HepG2 (cell line): Measurements from ENCODE around the gene DNAAF1. TPM values are rescaled to one million over a fixed set of nuclear protein-coding genes. Genes with fewer than 3 reads are reported as not detected.

ENCODE experiments used
- ARID2 ChIP-seq: sonication (generic); formaldehyde crosslinking; IDR thresholded peaks from 2 replicates; pipeline ENCODE4 v1.8.1; 2022; ENCODE audit warnings: mild to moderate bottlenecking, missing genetic modification reagents, borderline replicate concordance
- ASH2L ChIP-seq: fragments of 300-600, 200-600 bp; sonication (generic); IDR thresholded peaks from 2 replicates; pipeline ENCODE4 v1.7.0; 2017; ENCODE audit warnings: low read depth, mild to moderate bottlenecking, moderate library complexity, mixed read lengths, low read length; ENCODE audit not compliant: insufficient read length
- ATF7 ChIP-seq, 2 experiments: fragments of 450-650 bp in 1 of 2; sonication (generic) in 1 of 2; formaldehyde crosslinking in 1 of 2; IDR thresholded peaks; 2 replicates each; pipeline versions ENCODE4 v1.4.0 to v1.6.1; 2016 to 2020; ENCODE audit warnings: antibody characterized with exemption in 1 of 2, mild to moderate bottlenecking in 1 of 2, missing genetic modification reagents in 1 of 2
- CENPX ChIP-seq: sonication (generic); formaldehyde crosslinking; IDR thresholded peaks from 2 replicates; pipeline ENCODE4 v1.9.0; 2021; ENCODE audit warnings: mild to moderate bottlenecking, missing genetic modification reagents, moderate library complexity
- ZNF33A ChIP-seq: sonication (generic); formaldehyde crosslinking; IDR thresholded peaks from 2 replicates; pipeline ENCODE4 v1.5.1; 2020; ENCODE audit warnings: missing genetic modification reagents, mild to moderate bottlenecking, moderate library complexity, borderline replicate concordance
- polyA plus RNA-seq, 8 experiments: library from polyadenylated mRNA; depleted of rRNA in 3 of 8; stranded (reverse) in 7 of 8; unstranded in 1 of 8; fragments of >200 nt; fragmentation: Illumina TruSeq in 4 of 8; extraction: Trizol in 4 of 8; gene quantifications; 2 replicates each; pipeline versions ENCODE4 v1.2.1 to v1.2.3, GENCODE V29; 2011 to 2016; ENCODE audit warnings: low read depth in 4 of 8, missing spikeins in 1 of 8, mixed read lengths in 1 of 8; ENCODE audit not compliant: insufficient read depth in 1 of 8
- total RNA-seq, 5 experiments: library from RNA; depleted of rRNA; stranded (reverse); fragments of >200 nt; fragmentation: Illumina TruSeq; extraction: Trizol; gene quantifications; 2 replicates each; pipeline ENCODE4 v1.2.3, GENCODE V29; 2016; ENCODE audit warnings: low read depth in 1 of 5
- TF ChIP-seq, protein P1 (sequence below): sonication (generic); formaldehyde crosslinking; IDR thresholded peaks from 2 replicates; pipeline ENCODE4 v1.5.1; 2020; ENCODE audit warnings: mild to moderate bottlenecking, missing genetic modification reagents
- TF ChIP-seq, protein P2 (sequence below): sonication (generic); formaldehyde crosslinking; IDR thresholded peaks from 2 replicates; pipeline ENCODE4 v1.5.1; 2020; ENCODE audit warnings: missing genetic modification reagents, mild to moderate bottlenecking, borderline replicate concordance
- TF ChIP-seq, protein P3 (sequence below): sonication (generic); formaldehyde crosslinking; IDR thresholded peaks from 2 replicates; pipeline ENCODE4 v1.5.0; 2020; ENCODE audit warnings: mild to moderate bottlenecking, missing genetic modification reagents
- TF ChIP-seq, protein P4 (sequence below): sonication (generic); formaldehyde crosslinking; IDR thresholded peaks from one replicate; pipeline ENCODE4 v1.5.1; 2020; ENCODE audit warnings: mild to moderate bottlenecking, missing genetic modification reagents; ENCODE audit errors: not compliant biosample characterization
- TF ChIP-seq, protein P5 (sequence below): sonication (generic); formaldehyde crosslinking; IDR thresholded peaks from 2 replicates; pipeline ENCODE4 v1.4.0; 2020; ENCODE audit warnings: missing genetic modification reagents

Gene DNAAF1
- total and polyA plus RNA-seq, 2 of the 13 experiments (the other 11 are each of a cell fraction or from before 2014, with no cell fraction given), result 0.04 TPM; not detected in 1

DNA sequence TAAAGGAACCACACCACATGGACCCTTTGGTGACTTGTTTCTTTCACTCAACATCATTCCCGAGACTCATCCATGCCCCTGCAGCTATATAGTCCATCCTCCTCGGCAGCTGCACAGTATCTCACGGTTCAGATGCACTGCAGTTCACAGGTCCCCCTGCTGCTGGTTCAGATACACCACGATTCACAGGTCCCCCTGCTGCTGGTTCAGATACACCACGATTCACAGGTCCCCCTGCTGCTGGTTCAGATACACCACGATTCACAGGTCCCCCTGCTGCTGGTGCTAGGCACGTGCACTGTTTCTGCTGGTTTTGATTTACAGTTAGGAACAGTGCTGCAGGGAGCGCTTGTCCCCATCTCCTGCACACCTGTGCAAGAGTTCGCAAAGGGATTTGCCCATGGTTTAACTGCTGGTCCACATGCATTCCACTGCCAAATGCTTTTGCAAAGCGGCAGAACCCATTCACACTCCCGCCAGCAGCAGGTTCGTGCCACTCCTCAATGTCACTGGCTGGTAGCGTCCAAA lies 3.9 kb upstream of the DNAAF1 start (continued):
- TF ChIP-seq ATF7 (IDR thresholded peaks at IDR 0.05), result no peak
- TF ChIP-seq ATF7 (CRISPR knock-in tag; IDR thresholded peaks at IDR 0.05), result no peak
- TF ChIP-seq, protein P1, sequence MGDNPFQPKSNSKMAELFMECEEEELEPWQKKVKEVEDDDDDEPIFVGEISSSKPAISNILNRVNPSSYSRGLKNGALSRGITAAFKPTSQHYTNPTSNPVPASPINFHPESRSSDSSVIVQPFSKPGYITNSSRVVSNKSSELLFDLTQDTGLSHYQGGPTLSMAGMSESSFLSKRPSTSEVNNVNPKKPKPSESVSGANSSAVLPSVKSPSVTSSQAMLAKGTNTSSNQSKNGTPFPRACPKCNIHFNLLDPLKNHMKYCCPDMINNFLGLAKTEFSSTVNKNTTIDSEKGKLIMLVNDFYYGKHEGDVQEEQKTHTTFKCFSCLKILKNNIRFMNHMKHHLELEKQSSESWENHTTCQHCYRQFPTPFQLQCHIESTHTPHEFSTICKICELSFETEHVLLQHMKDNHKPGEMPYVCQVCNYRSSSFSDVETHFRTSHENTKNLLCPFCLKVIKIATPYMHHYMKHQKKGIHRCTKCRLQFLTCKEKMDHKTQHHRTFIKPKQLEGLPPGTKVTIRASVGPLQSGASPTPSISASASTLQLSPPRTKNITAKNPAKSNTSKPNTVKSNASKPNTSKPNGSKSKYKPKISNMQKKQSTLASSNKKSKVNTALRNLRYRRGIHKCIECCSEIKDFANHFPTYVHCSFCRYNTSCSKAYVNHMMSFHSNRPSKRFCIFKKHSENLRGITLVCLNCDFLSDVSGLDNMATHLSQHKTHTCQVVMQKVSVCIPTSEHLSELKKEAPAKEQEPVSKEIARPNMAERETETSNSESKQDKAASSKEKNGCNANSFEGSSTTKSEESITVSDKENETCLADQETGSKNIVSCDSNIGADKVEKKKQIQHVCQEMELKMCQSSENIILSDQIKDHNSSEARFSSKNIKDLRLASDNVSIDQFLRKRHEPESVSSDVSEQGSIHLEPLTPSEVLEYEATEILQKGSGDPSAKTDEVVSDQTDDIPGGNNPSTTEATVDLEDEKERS (CRISPR knock-in tag), result no peak
- TF ChIP-seq, protein P2, sequence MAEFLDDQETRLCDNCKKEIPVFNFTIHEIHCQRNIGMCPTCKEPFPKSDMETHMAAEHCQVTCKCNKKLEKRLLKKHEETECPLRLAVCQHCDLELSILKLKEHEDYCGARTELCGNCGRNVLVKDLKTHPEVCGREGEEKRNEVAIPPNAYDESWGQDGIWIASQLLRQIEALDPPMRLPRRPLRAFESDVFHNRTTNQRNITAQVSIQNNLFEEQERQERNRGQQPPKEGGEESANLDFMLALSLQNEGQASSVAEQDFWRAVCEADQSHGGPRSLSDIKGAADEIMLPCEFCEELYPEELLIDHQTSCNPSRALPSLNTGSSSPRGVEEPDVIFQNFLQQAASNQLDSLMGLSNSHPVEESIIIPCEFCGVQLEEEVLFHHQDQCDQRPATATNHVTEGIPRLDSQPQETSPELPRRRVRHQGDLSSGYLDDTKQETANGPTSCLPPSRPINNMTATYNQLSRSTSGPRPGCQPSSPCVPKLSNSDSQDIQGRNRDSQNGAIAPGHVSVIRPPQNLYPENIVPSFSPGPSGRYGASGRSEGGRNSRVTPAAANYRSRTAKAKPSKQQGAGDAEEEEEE (CRISPR knock-in tag), result no peak
- TF ChIP-seq, protein P3, sequence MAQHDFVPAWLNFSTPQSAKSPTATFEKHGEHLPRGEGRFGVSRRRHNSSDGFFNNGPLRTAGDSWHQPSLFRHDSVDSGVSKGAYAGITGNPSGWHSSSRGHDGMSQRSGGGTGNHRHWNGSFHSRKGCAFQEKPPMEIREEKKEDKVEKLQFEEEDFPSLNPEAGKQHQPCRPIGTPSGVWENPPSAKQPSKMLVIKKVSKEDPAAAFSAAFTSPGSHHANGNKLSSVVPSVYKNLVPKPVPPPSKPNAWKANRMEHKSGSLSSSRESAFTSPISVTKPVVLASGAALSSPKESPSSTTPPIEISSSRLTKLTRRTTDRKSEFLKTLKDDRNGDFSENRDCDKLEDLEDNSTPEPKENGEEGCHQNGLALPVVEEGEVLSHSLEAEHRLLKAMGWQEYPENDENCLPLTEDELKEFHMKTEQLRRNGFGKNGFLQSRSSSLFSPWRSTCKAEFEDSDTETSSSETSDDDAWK, result no peak
- no peak for TF ChIP-seq ARID2 (CRISPR knock-in tag)
- no peak for TF ChIP-seq ZNF33A (CRISPR knock-in tag)
- TF ChIP-seq ASH2L, result peak; percentile 55
- no peak for TF ChIP-seq CENPX (CRISPR knock-in tag)
- TF ChIP-seq, protein P4, sequence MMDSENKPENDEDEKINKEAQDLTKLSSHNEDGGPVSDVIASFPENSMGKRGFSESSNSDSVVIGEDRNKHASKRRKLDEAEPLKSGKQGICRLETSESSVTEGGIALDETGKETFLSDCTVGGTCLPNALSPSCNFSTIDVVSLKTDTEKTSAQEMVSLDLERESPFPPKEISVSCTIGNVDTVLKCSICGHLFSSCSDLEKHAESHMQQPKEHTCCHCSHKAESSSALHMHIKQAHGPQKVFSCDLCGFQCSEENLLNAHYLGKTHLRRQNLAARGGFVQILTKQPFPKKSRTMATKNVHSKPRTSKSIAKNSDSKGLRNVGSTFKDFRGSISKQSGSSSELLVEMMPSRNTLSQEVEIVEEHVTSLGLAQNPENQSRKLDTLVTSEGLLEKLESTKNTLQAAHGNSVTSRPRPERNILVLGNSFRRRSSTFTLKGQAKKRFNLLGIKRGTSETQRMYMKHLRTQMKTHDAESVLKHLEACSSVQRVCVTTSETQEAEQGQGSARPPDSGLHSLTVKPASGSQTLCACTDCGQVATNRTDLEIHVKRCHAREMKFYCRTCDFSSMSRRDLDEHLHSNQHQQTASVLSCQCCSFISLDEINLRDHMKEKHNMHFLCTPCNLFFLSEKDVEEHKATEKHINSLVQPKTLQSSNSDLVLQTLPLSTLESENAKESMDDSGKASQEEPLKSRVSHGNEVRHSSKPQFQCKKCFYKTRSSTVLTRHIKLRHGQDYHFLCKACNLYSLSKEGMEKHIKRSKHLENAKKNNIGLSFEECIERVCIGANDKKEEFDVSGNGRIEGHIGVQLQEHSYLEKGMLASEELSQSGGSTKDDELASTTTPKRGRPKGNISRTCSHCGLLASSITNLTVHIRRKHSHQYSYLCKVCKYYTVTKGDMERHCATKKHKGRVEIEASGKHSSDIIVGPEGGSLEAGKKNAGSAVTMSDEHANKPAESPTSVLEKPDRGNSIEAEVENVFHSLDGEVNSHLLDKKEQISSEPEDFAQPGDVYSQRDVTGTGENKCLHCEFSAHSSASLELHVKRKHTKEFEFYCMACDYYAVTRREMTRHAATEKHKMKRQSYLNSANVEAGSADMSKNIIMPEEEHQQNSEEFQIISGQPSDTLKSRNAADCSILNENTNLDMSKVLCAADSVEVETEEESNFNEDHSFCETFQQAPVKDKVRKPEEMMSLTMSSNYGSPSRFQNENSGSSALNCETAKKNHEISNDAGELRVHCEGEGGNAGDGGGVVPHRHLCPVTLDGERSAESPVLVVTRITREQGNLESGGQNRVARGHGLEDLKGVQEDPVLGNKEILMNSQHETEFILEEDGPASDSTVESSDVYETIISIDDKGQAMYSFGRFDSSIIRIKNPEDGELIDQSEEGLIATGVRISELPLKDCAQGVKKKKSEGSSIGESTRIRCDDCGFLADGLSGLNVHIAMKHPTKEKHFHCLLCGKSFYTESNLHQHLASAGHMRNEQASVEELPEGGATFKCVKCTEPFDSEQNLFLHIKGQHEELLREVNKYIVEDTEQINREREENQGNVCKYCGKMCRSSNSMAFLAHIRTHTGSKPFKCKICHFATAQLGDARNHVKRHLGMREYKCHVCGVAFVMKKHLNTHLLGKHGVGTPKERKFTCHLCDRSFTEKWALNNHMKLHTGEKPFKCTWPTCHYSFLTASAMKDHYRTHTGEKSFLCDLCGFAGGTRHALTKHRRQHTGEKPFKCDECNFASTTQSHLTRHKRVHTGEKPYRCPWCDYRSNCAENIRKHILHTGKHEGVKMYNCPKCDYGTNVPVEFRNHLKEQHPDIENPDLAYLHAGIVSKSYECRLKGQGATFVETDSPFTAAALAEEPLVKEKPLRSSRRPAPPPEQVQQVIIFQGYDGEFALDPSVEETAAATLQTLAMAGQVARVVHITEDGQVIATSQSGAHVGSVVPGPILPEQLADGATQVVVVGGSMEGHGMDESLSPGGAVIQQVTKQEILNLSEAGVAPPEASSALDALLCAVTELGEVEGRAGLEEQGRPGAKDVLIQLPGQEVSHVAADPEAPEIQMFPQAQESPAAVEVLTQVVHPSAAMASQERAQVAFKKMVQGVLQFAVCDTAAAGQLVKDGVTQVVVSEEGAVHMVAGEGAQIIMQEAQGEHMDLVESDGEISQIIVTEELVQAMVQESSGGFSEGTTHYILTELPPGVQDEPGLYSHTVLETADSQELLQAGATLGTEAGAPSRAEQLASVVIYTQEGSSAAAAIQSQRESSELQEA (CRISPR knock-in tag), result no peak
- TF ChIP-seq, protein P5, sequence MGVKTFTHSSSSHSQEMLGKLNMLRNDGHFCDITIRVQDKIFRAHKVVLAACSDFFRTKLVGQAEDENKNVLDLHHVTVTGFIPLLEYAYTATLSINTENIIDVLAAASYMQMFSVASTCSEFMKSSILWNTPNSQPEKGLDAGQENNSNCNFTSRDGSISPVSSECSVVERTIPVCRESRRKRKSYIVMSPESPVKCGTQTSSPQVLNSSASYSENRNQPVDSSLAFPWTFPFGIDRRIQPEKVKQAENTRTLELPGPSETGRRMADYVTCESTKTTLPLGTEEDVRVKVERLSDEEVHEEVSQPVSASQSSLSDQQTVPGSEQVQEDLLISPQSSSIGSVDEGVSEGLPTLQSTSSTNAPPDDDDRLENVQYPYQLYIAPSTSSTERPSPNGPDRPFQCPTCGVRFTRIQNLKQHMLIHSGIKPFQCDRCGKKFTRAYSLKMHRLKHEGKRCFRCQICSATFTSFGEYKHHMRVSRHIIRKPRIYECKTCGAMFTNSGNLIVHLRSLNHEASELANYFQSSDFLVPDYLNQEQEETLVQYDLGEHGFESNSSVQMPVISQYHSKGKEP (CRISPR knock-in tag), result no peak
